ENCODE data around the gene GUCA2B. TPM values are rescaled to one million over a fixed set of nuclear protein-coding genes. Genes with fewer than 3 reads are reported as not detected.

The GUCA2B gene
- total RNA-seq, 4 donors from 2014 or later, result 1.0 TPM; not detected in 3

DNA sequence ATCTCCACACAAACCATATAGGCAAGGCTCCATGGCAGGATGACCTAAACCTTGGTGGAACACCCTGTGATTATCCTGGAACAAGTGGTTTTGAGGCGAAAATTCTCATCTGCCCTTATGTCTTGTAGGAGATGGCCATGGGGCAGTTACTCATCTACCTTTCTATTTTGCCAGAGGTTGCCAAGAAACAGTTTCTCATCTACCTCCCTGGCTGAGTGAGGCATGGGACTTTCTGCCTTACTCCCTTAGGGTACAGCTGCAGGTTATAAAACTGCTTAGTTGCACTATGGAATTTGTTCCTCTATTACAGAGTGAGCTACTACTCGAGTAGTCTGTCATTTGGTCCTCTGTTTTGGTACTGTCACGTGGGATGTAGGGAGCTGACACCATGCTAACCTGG, 42.6 kb downstream of the GUCA2B start:
- H3K36me3 ChIP-seq, result peaks cover 0 to 40% of the 10 kb centered on the region in 2 donors
- DNase-seq (no peak), ATAC-seq (no peak)
- no peak overlapping the region for H3K4me3 ChIP-seq
- H3K27ac ChIP-seq, result no peak overlapping the region
- H3K4me1 ChIP-seq, result no peaks in the 10 kb centered on the region
- in situ Hi-C loops (cut with MboI; ENCODE audit: low sequenced_read_pairs in 4 of 4), result no loop called here
- H3K9me3 ChIP-seq, result no peaks in the 10 kb centered on the region
- TF ChIP-seq CTCF (IDR thresholded peaks at IDR 0.05 in 4 of 5, conservative IDR thresholded peaks at IDR 0.05 in 1 of 5) (no peak), POLR2A (IDR thresholded peaks at IDR 0.05) (no peak)
- H3K27me3 ChIP-seq, result no peaks in the 10 kb centered on the region
- intact Hi-C loops (cut with DNase I; ENCODE audit: low total_unique reads), result no loop called here

GRCh38 chr1:42198251-42198650, 45.0 kb downstream of the GUCA2B start:
- ATAC-seq, result no peak
- intact Hi-C loops (cut with DNase I; ENCODE audit: low total_unique reads), result no loop called here

GRCh38 chr1:42201986-42202385, 48.8 kb downstream of the GUCA2B start:
- in situ Hi-C loops (cut with MboI; ENCODE audit: low sequenced_read_pairs in 4 of 4), result no loop called here
- Histone ChIP-seq H3K27ac (no peak overlapping the region), H3K4me3 (no peak overlapping the region), H3K36me3 (peaks cover 0 to 10% of the 10 kb centered on the region in 2 donors), H3K27me3 (no peaks in the 10 kb centered on the region), H3K4me1 (peaks cover 0 to 3% of the 10 kb centered on the region in 2 donors), H3K9me3 (no peaks in the 10 kb centered on the region)
- DNase-seq (no peak), ATAC-seq (no peak)
- TF ChIP-seq POLR2A (IDR thresholded peaks at IDR 0.05) (no peak), CTCF (IDR thresholded peaks at IDR 0.05 in 4 of 5, conservative IDR thresholded peaks at IDR 0.05 in 1 of 5) (no peak)
- intact Hi-C loops (cut with DNase I; ENCODE audit: low total_unique reads), result no loop called here

More at GRCh38 chr1:42198251-42198650, 45.0 kb downstream of the GUCA2B start:
- TF ChIP-seq POLR2A (IDR thresholded peaks at IDR 0.05), result no peak
- no peak for TF ChIP-seq CTCF (IDR thresholded peaks at IDR 0.05 in 4 of 5, conservative IDR thresholded peaks at IDR 0.05 in 1 of 5)
- H3K9me3 ChIP-seq, result no peaks in the 10 kb centered on the region
- no peak overlapping the region for H3K27ac ChIP-seq
- in situ Hi-C loops (cut with MboI; ENCODE audit: low sequenced_read_pairs in 4 of 4), result no loop called here
- no peaks in the 10 kb centered on the region for H3K4me1 ChIP-seq
- DNase-seq, result no peak
- H3K36me3 ChIP-seq, result peaks cover 0 to 37% of the 10 kb centered on the region in 2 donors
- no peaks in the 10 kb centered on the region for H3K27me3 ChIP-seq
- no peak overlapping the region for H3K4me3 ChIP-seq

Other genes starting within 250 kb of the GUCA2B start
- 1 to 10 TPM in 2 of 4 donors, under 1 TPM in 2; 0.80 to 1.8 (median 1.3) TPM for gene HIVEP3, start 234.5 kb upstream of the GUCA2B start, total RNA-seq
- gene GUCA2A, start 11.3 kb downstream of the GUCA2B start, total RNA-seq, result 1 to 10 TPM in 1 of 4 donors, not detected in 3; 6.0 TPM
- 10 to 100 TPM; 39.4 to 81.0 (median 56.3) TPM for gene FOXJ3, start 181.8 kb downstream of the GUCA2B start, total RNA-seq
- gene RIMKLA, start 227.4 kb downstream of the GUCA2B start, total RNA-seq, result 1 to 10 TPM in 1 of 4 donors, under 1 TPM in 3; 0.78 to 1.2 (median 0.85) TPM